ENCODE results near the gene RFPL3.

- no peak for TF ChIP-seq NFKB2 (CRISPR knock-in tag; IDR thresholded peaks at IDR 0.05; ENCODE audit: borderline replicate concordance)
- TF ChIP-seq JUN (CRISPR knock-in tag; IDR thresholded peaks at IDR 0.05) = no peak
- no peak for TF ChIP-seq ZNF350 (CRISPR knock-in tag; IDR thresholded peaks at IDR 0.05; ENCODE audit: borderline replicate concordance, low read depth)
- TF ChIP-seq ZNF772 (CRISPR knock-in tag; IDR thresholded peaks at IDR 0.05) = no peak
- no peak for TF ChIP-seq TIGD3 (CRISPR knock-in tag; IDR thresholded peaks at IDR 0.05; ENCODE audit: borderline replicate concordance)
- no peak for TF ChIP-seq CTCF (CRISPR knock-in tag; IDR thresholded peaks at IDR 0.05)
- no peak for TF ChIP-seq NR2F2 (IDR thresholded peaks at IDR 0.05; ENCODE audit: borderline replicate concordance, low read depth)
- TF ChIP-seq TCF7L2 (IDR thresholded peaks at IDR 0.05; ENCODE audit: low read depth, low read length) = no peak
- TF ChIP-seq REST (IDR thresholded peaks at IDR 0.05; ENCODE audit: borderline replicate concordance in 1 of 2, low read depth in 1 of 2, low read length in 2 of 2) = no peak
- no peak for TF ChIP-seq CBFB (CRISPR knock-in tag; IDR thresholded peaks at IDR 0.05)
- TF ChIP-seq TARDBP (CRISPR knock-in tag; IDR thresholded peaks at IDR 0.05) = no peak
- no peak for TF ChIP-seq ZNF296 (CRISPR knock-in tag; conservative IDR thresholded peaks at IDR 0.05)
- no peak for TF ChIP-seq POLR2A (IDR thresholded peaks at IDR 0.05; ENCODE audit: insufficient read depth in 1 of 2, low read depth in 2 of 2, low read length in 2 of 2)
These were observed 40.1 kb upstream of the RFPL3 start for GRCh38 chr22:32317524-32317923.

All from HepG2 (cell line).